AG09309 (cell line): ENCODE results near the gene RRBP1.
A peak's percentile ranks its signal among the peaks of the same experiment; 100 is the strongest.

Experiments used
- DNase-seq: peaks from one replicate; pipeline ENCODE4 v3.0.0-alpha.2; 2010; ENCODE audit warnings: low read depth
- H3K4me3 ChIP-seq: 2 replicates; pipeline ENCODE4 v1.5.1; 2011; ENCODE audit warnings: mild to moderate bottlenecking, low read depth, low read length, moderate library complexity; ENCODE audit not compliant: control insufficient read depth
- CTCF ChIP-seq: IDR thresholded peaks from 2 replicates; pipeline ENCODE4 v1.5.1; 2011; ENCODE audit warnings: mild to moderate bottlenecking, low read depth, low read length, inconsistent platforms; ENCODE audit not compliant: insufficient read depth, control insufficient read depth; ENCODE audit errors: missing control alignments

RRBP1 gene

GRCh38 chr20:17618673-17619013 is 63.4 kb downstream of the RRBP1 start:
- no peak overlapping the region for H3K4me3 ChIP-seq
- no peak for TF ChIP-seq CTCF
- no peak for DNase-seq

GRCh38 chr20:17617868-17618672 is 64.0 kb downstream of the RRBP1 start:
- DNase-seq, result no peak

GRCh38 chr20:17617212-17617867 is 64.7 kb downstream of the RRBP1 start:
- TF ChIP-seq CTCF, result peak; percentile 63
- no peak for DNase-seq

More at GRCh38 chr20:17617868-17618672, 64.0 kb downstream of the RRBP1 start:
- no peak overlapping the region for H3K4me3 ChIP-seq
- no peak for TF ChIP-seq CTCF

GRCh38 chr20:17616480-17617211 is 65.4 kb downstream of the RRBP1 start:
- no peak for TF ChIP-seq CTCF
- H3K4me3 ChIP-seq, result no peak overlapping the region
- DNase-seq, result no peak

More at GRCh38 chr20:17617212-17617867, 64.7 kb downstream of the RRBP1 start:
- no peak overlapping the region for H3K4me3 ChIP-seq

GRCh38 chr20:17615645-17616479 is 66.2 kb downstream of the RRBP1 start:
- TF ChIP-seq CTCF, result no peak
- DNase-seq, result no peak
- no peak overlapping the region for H3K4me3 ChIP-seq
